ENCODE measurements around the gene TRMT6. TPM values are rescaled to one million over a fixed set of nuclear protein-coding genes. Genes with fewer than 3 reads are reported as not detected.

The TRMT6 gene
- total RNA-seq, 1 experiment from 2014 or later = 35.5 TPM

- no peaks in the 10 kb centered on the region for H3K27me3 Mint-ChIP-seq (ENCODE audit: insufficient read depth, unreplicated experiment)
- POLR2A ChIA-PET = no interaction called here
- no TSS peak for BruUV-seq (replicated peaks)
These were observed 426 bp downstream of the TRMT6 start for GRCh38 chr20:5949943-5950270.

GRCh38 chr20:5947276-5947675 is 3.1 kb downstream of the TRMT6 start:
- no peaks in the 10 kb centered on the region for H3K27me3 Mint-ChIP-seq (ENCODE audit: insufficient read depth, unreplicated experiment)
- CTCF ChIA-PET = no interaction called here
- TF ChIP-seq CTCF (IDR thresholded peaks at IDR 0.05; ENCODE audit: insufficient read depth in 1 of 2, low read depth in 1 of 2, low read length in 1 of 2, severe bottlenecking in 1 of 2, unreplicated experiment in 1 of 2) = no peak
- H3K4me3 Mint-ChIP-seq (ENCODE audit: unreplicated experiment) = no peak overlapping the region
- POLR2A ChIA-PET = no interaction called here
- peaks cover 15% of the 10 kb centered on the region for H3K4me1 ChIP-seq
- peaks cover 5% of the 10 kb centered on the region for H3K36me3 ChIP-seq (ENCODE audit: control insufficient read depth, insufficient read depth, low read length)
- no peak overlapping the region for H3K27ac Mint-ChIP-seq (ENCODE audit: unreplicated experiment)
- H3K27me3 ChIP-seq (replicated peaks; ENCODE audit: control insufficient read depth, insufficient read depth, low read length) = no peaks in the 10 kb centered on the region
- H3K9me3 ChIP-seq = no peaks in the 10 kb centered on the region
- no peaks in the 10 kb centered on the region for H3K4me1 Mint-ChIP-seq (ENCODE audit: low read depth, unreplicated experiment)
- no peaks in the 10 kb centered on the region for H3K9me3 Mint-ChIP-seq (ENCODE audit: unreplicated experiment)
- BruUV-seq (replicated peaks) = no TSS peak
- DNase-seq = no peak
- H3K36me3 Mint-ChIP-seq (ENCODE audit: insufficient read depth, unreplicated experiment) = peaks cover 49% of the 10 kb centered on the region
- intact Hi-C loops (cut with micrococcal nuclease; ENCODE audit: unreplicated experiment) = no loop called here
- H3K4me3 ChIP-seq (ENCODE audit: low read depth, low read length) = no peak overlapping the region

More at GRCh38 chr20:5949943-5950270, 426 bp downstream of the TRMT6 start:
- peak overlapping the region; percentile 99 for H3K4me3 Mint-ChIP-seq (ENCODE audit: unreplicated experiment)
- Histone ChIP-seq H3K27me3 (replicated peaks; ENCODE audit: control insufficient read depth, insufficient read depth, low read length) (no peaks in the 10 kb centered on the region), H3K36me3 (ENCODE audit: control insufficient read depth, insufficient read depth, low read length) (peaks cover 6% of the 10 kb centered on the region), H3K4me3 (ENCODE audit: low read depth, low read length) (peak overlapping the region; percentile 60), H3K4me1 (peaks cover 15% of the 10 kb centered on the region), H3K9me3 (no peaks in the 10 kb centered on the region)
- CTCF ChIA-PET = no interaction called here
- H3K9me3 Mint-ChIP-seq (ENCODE audit: unreplicated experiment) = no peaks in the 10 kb centered on the region
- no peaks in the 10 kb centered on the region for H3K4me1 Mint-ChIP-seq (ENCODE audit: low read depth, unreplicated experiment)
- DNase-seq = no peak
- peaks cover 50% of the 10 kb centered on the region for H3K36me3 Mint-ChIP-seq (ENCODE audit: insufficient read depth, unreplicated experiment)
- no peak for TF ChIP-seq CTCF (IDR thresholded peaks at IDR 0.05; ENCODE audit: insufficient read depth in 1 of 2, low read depth in 1 of 2, low read length in 1 of 2, severe bottlenecking in 1 of 2, unreplicated experiment in 1 of 2)
- H3K27ac Mint-ChIP-seq (ENCODE audit: unreplicated experiment) = peak overlapping the region; percentile 86
- intact Hi-C loops (cut with micrococcal nuclease; ENCODE audit: unreplicated experiment) = loop anchor here (1.0 to 5.0 kb wide), 3 partner anchors 53 to 421 kb away; no protein-coding TSS in a partner anchor

- Mint-ChIP-seq H3K27me3 (ENCODE audit: insufficient read depth, unreplicated experiment) (no peaks in the 10 kb centered on the region), H3K27ac (ENCODE audit: unreplicated experiment) (no peak overlapping the region), H3K9me3 (ENCODE audit: unreplicated experiment) (no peaks in the 10 kb centered on the region), H3K36me3 (ENCODE audit: insufficient read depth, unreplicated experiment) (peaks cover 50% of the 10 kb centered on the region), H3K4me1 (ENCODE audit: low read depth, unreplicated experiment) (no peaks in the 10 kb centered on the region), H3K4me3 (ENCODE audit: unreplicated experiment) (no peak overlapping the region)
- intact Hi-C loops (cut with micrococcal nuclease; ENCODE audit: unreplicated experiment) = no loop called here
- BruUV-seq (replicated peaks) = no TSS peak
- CTCF ChIA-PET = no interaction called here
- H3K27me3 ChIP-seq (replicated peaks; ENCODE audit: control insufficient read depth, insufficient read depth, low read length) = no peaks in the 10 kb centered on the region
- H3K4me3 ChIP-seq (ENCODE audit: low read depth, low read length) = no peak overlapping the region
- H3K36me3 ChIP-seq (ENCODE audit: control insufficient read depth, insufficient read depth, low read length) = peaks cover 5% of the 10 kb centered on the region
- H3K9me3 ChIP-seq = no peaks in the 10 kb centered on the region
- POLR2A ChIA-PET = no interaction called here
- DNase-seq = no peak
- peaks cover 8% of the 10 kb centered on the region for H3K4me1 ChIP-seq
- TF ChIP-seq CTCF (IDR thresholded peaks at IDR 0.05; ENCODE audit: insufficient read depth in 1 of 2, low read depth in 1 of 2, low read length in 1 of 2, severe bottlenecking in 1 of 2, unreplicated experiment in 1 of 2) = no peak
These were observed 4.4 kb downstream of the TRMT6 start for GRCh38 chr20:5945963-5946362.

All from Caco-2 (cell line).